ENCODE measurements around the gene LYST. TPM values are rescaled to one million over a fixed set of nuclear protein-coding genes. Genes with fewer than 3 reads are reported as not detected.

Gene LYST
- total RNA-seq, 1 donor from 2014 or later, result 10.3 TPM

GRCh38 chr1:235659186-235659771 lies 207.4 kb downstream of the LYST start:
- Histone ChIP-seq H3K9me3 (replicated peaks) (no peaks in the 10 kb centered on the region), H3K4me1 (no peaks in the 10 kb centered on the region), H3K4me3 (no peak overlapping the region), H3K36me3 (peaks cover 32% of the 10 kb centered on the region), H3K27me3 (ENCODE audit: low read depth) (peaks cover 27% of the 10 kb centered on the region), H3K27ac (replicated peaks) (no peak overlapping the region)
- intact Hi-C loops (cut with micrococcal nuclease), result no loop called here
- DNase-seq, result no peak
- TF ChIP-seq CTCF (IDR thresholded peaks at IDR 0.05; ENCODE audit: borderline replicate concordance), result no peak

- TF ChIP-seq CTCF (IDR thresholded peaks at IDR 0.05; ENCODE audit: borderline replicate concordance), result no peak
- Histone ChIP-seq H3K27me3 (ENCODE audit: low read depth) (peaks cover 41% of the 10 kb centered on the region), H3K27ac (replicated peaks) (no peak overlapping the region), H3K36me3 (peaks cover 22% of the 10 kb centered on the region), H3K4me3 (no peak overlapping the region), H3K4me1 (no peaks in the 10 kb centered on the region), H3K9me3 (replicated peaks) (no peaks in the 10 kb centered on the region)
- intact Hi-C loops (cut with micrococcal nuclease), result no loop called here
- no peak for DNase-seq
These were observed 208.8 kb downstream of the LYST start for GRCh38 chr1:235657747-235658526.

GRCh38 chr1:235657269-235657668 lies 209.4 kb downstream of the LYST start:
- intact Hi-C loops (cut with micrococcal nuclease), result no loop called here
- Histone ChIP-seq H3K4me1 (no peaks in the 10 kb centered on the region), H3K9me3 (replicated peaks) (no peaks in the 10 kb centered on the region), H3K36me3 (peaks cover 15% of the 10 kb centered on the region), H3K27ac (replicated peaks) (no peak overlapping the region), H3K27me3 (ENCODE audit: low read depth) (peaks cover 47% of the 10 kb centered on the region), H3K4me3 (no peak overlapping the region)
- no peak for TF ChIP-seq CTCF (IDR thresholded peaks at IDR 0.05; ENCODE audit: borderline replicate concordance)
- no peak for DNase-seq

- no peak overlapping the region for H3K27ac ChIP-seq (replicated peaks)
- no peaks in the 10 kb centered on the region for H3K36me3 ChIP-seq
- H3K9me3 ChIP-seq (replicated peaks), result no peaks in the 10 kb centered on the region
- peaks cover 96% of the 10 kb centered on the region for H3K27me3 ChIP-seq (ENCODE audit: low read depth)
- peaks cover 31% of the 10 kb centered on the region for H3K4me1 ChIP-seq
- no peak for TF ChIP-seq CTCF (IDR thresholded peaks at IDR 0.05; ENCODE audit: borderline replicate concordance)
- intact Hi-C loops (cut with micrococcal nuclease), result no loop called here
- H3K4me3 ChIP-seq, result no peak overlapping the region
- no peak for DNase-seq
These were observed 214.3 kb downstream of the LYST start for GRCh38 chr1:235652364-235652763.

- H3K27ac ChIP-seq (replicated peaks), result no peak overlapping the region
- peaks cover 99% of the 10 kb centered on the region for H3K27me3 ChIP-seq (ENCODE audit: low read depth)
- no peak for DNase-seq
- H3K4me3 ChIP-seq, result peak overlapping the region; percentile 63
- H3K36me3 ChIP-seq, result no peaks in the 10 kb centered on the region
- H3K4me1 ChIP-seq, result peaks cover 31% of the 10 kb centered on the region
- TF ChIP-seq CTCF (IDR thresholded peaks at IDR 0.05; ENCODE audit: borderline replicate concordance), result no peak
- no peaks in the 10 kb centered on the region for H3K9me3 ChIP-seq (replicated peaks)
- intact Hi-C loops (cut with micrococcal nuclease), result no loop called here
These were observed 215.4 kb downstream of the LYST start for GRCh38 chr1:235651170-235651806.

Data from left ventricle myocardium inferior (tissue), 1 donor.